HG02571 (cell line): Measurements from ENCODE around the gene RPL14.
"Not testable (repeated sequence)": the region's sequence is repeated elsewhere in the genome, so short reads cannot be mapped to it uniquely, and the experiment has no call there.

ENCODE experiments used
- ATAC-seq: cut with Tn5 transposase; IDR thresholded peaks from one replicate; pipeline ENCODE4 v1.9.1; 2021; ENCODE audit warnings: mild to moderate bottlenecking, moderate library complexity; ENCODE audit not compliant: unreplicated experiment

RPL14 gene

GRCh38 chr3:40456940-40457823, at the start of gene RPL14:
Gene RPL14 (plus strand): TSS chr3:40457339. CDS start chr3:40457472, 133 bp downstream.
- ATAC-seq = peak; percentile 72

GRCh38 chr3:40407611-40408010, 49.5 kb upstream of the RPL14 start:
- ATAC-seq = no peak

GRCh38 chr3:40414270-40414669, 42.9 kb upstream of the RPL14 start:
- no peak for ATAC-seq

DNA sequence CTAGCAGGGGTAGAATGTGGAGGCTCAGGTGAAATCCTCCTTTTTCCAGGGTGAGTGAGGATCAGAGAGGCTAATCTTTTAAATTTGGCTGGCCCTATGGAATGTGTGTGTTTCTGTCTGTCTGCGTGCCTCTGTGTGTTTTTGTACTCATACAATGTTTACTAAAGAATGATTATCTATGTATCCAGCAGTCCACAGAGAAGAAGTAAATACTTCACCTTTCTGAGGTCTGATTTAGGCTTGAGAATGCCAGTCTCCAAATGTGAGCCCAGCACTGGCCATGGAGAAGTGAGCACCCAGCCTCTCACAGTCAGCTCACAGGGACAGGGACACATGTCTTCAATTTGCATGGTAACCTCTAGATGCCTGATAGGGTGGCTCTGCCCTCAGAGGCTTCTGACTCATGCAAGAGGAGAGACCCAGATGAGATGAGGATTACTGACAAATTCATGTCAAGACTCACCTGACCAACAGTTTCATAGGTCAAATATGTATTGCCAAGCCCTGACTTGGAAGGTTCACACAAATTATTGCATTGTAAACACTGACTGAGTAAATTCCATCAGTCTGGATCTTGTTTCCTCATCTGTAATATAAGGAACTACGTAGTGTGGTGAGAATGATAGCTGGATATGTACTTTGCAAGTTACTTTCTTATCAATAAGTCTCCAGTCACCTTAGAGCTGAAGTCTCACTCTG, 39.1 kb upstream of the RPL14 start:
- ATAC-seq = no peak

DNA sequence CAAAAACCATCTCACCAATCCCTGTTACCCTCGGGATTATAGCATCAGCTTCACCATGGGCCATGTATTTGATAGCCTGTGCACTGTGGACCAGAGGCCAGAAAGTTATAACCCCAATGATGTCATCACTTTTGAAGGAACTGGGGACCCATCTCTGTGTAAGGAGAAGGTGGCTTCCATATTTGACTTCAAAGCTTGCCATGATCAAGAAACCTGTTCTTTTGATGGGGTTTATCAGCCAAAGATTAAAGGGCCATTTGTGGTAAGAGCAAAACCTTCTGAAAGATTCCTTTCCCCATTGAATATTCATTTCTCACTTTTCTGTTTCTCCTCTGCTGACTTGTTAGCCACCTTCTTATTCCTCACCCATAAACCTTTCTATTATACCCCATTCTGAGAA, 34.3 kb upstream of the RPL14 start:
- no peak for ATAC-seq

DNA sequence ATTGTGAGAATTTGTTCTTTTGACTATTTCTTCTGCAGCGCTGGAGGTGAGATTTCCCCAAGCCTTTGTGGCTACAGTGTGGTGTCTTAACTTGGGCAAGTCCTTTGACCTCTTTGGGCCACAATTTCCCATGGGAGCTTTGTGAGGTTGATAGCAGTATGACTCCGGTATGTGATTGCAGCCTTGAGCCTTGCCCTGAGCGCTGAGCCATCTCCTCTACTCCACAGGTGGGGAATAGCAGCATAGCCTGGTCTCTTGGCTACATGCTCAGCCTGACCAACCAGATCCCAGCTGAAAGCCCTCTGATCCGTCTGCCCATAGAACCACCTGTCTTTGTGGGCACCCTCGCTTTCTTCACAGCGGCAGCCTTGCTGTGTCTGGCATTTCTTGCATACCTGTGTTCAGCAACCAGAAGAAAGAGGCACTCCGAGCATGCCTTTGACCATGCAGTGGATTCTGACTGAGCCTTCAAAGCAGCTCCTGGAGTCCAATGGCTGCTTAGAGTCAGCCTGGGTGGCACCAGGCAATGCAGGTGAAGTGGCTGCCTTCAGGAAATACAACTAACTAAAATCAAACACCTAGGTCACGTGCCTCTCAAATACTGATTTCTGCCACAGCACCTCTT, 30.0 kb upstream of the RPL14 start:
- ATAC-seq = no peak

- ATAC-seq = no peak
Measured at GRCh38 chr3:40432793-40433192, 24.3 kb upstream of the RPL14 start.

GRCh38 chr3:40437889-40438288, 19.2 kb upstream of the RPL14 start:
- ATAC-seq = no peak

GRCh38 chr3:40445062-40445461, 12.1 kb upstream of the RPL14 start:
- ATAC-seq = no peak

DNA sequence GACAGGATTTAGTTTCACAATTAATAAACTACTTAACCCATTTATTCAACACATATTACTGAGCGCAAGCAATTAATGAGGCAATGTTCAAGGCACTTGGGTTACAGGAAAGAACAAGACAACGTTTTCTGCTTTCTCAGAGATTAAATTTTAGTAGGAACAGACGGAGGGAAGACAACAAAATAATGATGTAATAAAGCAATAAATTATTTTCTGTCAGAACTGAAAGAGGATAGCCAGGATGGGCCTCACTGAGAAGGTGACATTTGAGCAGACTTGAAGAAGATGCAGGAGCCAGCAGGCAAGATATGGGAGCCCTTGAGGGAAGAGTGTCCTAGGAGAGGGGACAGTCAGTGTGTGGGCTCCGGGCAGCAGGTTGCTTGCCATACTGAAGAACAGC, 11.3 kb upstream of the RPL14 start:
- ATAC-seq = no peak

GRCh38 chr3:40450438-40450837, 6.7 kb upstream of the RPL14 start:
- no peak for ATAC-seq

GRCh38 chr3:40451551-40451950, 5.6 kb upstream of the RPL14 start:
- no peak for ATAC-seq

GRCh38 chr3:40452057-40452456, 5.1 kb upstream of the RPL14 start:
- ATAC-seq = no peak

DNA sequence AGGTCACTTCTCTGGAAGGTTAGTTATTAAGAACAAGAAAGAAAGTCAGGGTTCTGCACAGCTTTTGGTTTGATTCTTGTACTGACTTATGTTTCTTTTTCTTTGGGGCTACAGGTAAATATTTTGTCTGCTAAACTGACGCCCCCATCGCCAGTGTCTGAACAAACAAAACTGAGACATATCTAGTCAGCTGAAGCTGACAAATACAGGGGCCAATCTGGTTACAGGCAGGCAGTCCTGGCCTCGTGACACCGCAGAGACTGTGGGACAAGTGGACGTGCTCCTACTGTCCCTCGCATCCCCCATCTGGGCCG, 4.6 kb upstream of the RPL14 start:
- ATAC-seq = no peak

- ATAC-seq = peak; percentile 95
Measured at GRCh38 chr3:40452876-40453730, 4.0 kb upstream of the RPL14 start.

- no peak for ATAC-seq
Measured at GRCh38 chr3:40453933-40454332, 3.2 kb upstream of the RPL14 start.

DNA sequence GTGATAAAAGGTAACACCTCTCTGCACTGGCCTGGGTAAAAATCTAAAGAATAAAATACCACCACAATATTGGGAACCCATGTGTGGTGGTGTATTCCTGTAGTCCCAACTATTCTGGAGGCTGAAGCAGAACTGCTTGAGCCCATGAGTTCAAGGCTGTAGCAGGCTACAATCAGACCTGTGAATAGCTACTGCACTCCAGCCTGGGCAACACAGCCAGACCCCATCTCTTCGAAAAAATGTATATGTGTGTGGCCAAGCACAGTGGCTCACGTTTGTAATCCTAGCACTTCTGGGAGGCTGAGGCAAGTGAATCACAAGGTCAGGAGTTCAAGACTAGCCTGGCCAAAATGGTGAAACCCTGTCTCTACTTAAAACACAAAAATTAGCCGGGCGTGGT, 1.8 kb upstream of the RPL14 start:
- no peak for ATAC-seq

DNA sequence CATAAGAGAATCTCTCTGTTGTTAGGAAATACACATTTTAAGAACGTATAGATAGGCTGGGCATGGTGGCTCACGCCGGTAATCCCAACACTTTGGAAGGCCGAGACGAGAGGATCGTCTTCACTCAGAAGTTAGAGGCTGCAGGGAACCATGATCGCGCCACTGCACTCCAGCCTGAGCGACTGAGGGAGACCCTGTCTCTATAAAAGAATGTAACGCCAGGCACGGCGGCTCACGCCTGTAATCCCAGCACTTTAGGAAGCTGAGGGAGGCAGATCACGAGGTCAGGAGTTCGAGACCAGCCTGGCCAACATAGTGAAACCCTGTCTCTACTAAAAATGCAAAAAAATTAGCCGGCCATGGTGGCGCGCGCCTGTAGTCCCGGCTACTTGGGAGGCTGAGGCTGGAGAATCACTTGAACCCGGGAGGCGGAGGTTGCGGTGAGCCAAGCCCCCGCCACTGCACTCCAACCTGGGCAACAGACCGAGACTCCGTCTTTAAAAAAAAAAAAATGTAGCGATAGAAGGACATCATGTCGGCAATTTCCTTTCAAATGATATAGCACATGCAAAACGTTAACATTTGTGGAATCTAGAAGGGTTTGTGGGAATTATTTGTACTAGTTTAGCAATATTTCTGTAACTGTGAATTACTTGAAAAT, 730 bp upstream of the RPL14 start:
- no peak for ATAC-seq

DNA sequence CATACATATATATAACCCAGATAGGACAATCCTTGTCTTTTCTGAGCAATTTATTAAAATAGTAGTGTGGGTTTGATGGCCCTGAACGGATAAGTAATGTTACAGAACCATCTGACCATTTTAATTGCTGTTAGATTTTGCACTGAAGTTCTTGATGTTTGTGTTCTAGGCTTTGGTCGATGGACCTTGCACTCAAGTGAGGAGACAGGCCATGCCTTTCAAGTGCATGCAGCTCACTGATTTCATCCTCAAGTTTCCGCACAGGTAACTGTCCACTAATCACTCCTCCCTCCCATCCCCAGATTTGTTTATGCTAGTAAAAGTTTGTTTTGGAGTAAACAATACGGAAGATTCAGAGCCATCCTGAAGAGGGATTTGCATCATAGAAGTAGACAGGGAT, 1.3 kb downstream of the RPL14 start:
- ATAC-seq = no peak

DNA sequence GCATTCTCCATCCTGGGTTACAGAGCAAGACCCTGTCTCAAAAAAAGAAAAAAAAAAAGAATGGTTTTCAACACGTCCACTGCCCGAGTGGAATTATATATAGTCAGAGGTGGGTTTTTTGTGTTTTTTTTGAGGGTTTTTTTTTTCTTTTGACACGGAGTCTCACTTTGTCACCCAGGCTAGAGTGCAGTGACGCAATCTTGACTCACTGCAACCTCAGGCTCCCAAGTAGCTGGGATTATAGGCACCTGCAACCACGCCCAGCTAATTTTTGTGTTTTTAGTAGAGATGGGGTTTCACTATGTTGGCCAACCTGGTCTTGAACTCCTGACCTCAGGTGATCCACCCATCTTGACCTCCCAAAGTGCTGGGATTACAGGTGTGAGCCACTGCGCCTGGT, 3.3 kb downstream of the RPL14 start:
- ATAC-seq = not testable (repeated sequence)

DNA sequence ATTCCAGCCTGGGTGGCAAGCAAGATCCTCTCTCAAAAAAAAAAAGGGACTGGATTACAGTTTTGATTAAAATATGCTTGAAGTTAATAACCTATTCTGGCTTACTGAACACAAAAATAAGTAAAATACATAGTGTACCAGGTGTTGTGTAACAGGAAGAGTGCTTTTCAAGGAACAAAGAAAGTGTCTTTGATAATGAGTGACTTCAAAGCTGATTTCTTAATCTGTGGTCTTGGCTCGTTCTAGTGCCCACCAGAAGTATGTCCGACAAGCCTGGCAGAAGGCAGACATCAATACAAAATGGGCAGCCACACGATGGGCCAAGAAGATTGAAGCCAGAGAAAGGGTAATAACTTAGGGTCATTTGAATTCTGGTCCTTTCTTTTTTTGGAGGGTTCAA, 4.0 kb downstream of the RPL14 start:
- ATAC-seq = no peak
